Panc1 (cell line): ENCODE measurements around the gene GGA1. TPM values are rescaled to one million over a fixed set of nuclear protein-coding genes. Genes with fewer than 3 reads are reported as not detected.

Experiments used
- ATAC-seq: fragments of 200-7000 bp; cut with Tn5 transposase; 2 replicates; pipeline ENCODE4 v1.9.1; 2020; ENCODE audit warnings: mild to moderate bottlenecking, moderate library complexity
- BruUV-seq: library from RNA; stranded (reverse); fragments of 400-500 nt; replicated peaks from 2 replicates; lab custom pipeline; 2021; lab: Mats Ljungman, UMichigan
- CTCF ChIA-PET: fragments of 300-600 bp; sonication (Branson Sonifier 250); formaldehyde crosslinking; loops from one replicate; lab custom pipeline; 2022; ENCODE audit warnings: antibody characterized with exemption; lab: Charles Lee
- POLR2A ChIA-PET: fragments of 300-600 bp; sonication (Branson Sonifier 250); formaldehyde crosslinking; loops from one replicate; lab custom pipeline; 2022; ENCODE audit warnings: antibody characterized with exemption; lab: Charles Lee
- DNase-seq: peaks from one replicate; pipeline ENCODE4 v3.0.0-alpha.2; 2010; ENCODE audit warnings: low read depth, low spot score
- H3K27ac ChIP-seq: 2 replicates; pipeline ENCODE4 v1.5.1; 2011; ENCODE audit warnings: mild to moderate bottlenecking, low read length, inconsistent platforms
- H3K27me3 ChIP-seq: fragments of 200-500 bp; sonication (Bioruptor generic); 2 replicates; pipeline ENCODE4 v1.6.0; 2014; ENCODE audit warnings: low read length, inconsistent platforms; ENCODE audit not compliant: control insufficient read depth, insufficient read depth
- H3K36me3 ChIP-seq: fragments of 200-500 bp; sonication (Bioruptor generic); 2 replicates; pipeline ENCODE4 v1.5.1; 2014; ENCODE audit warnings: inconsistent platforms, mild to moderate bottlenecking, low read length, moderate library complexity; ENCODE audit not compliant: control insufficient read depth, insufficient read depth
- H3K4me1 ChIP-seq: 2 replicates; pipeline ENCODE4 v1.5.1; 2011; ENCODE audit warnings: inconsistent platforms, mild to moderate bottlenecking, low read length, moderate library complexity; ENCODE audit not compliant: control insufficient read depth, insufficient read depth
- H3K4me3 ChIP-seq, 2 experiments: 2 replicates each; pipeline ENCODE4 v1.5.1; 2011 to 2012; ENCODE audit warnings: low read depth in 2 of 2, low read length in 2 of 2, mild to moderate bottlenecking in 2 of 2, inconsistent platforms in 1 of 2, moderate library complexity in 1 of 2
- H3K9me3 ChIP-seq: fragments of 200-500 bp; sonication (Bioruptor generic); 2 replicates; pipeline ENCODE4 v1.5.1; 2014; ENCODE audit warnings: low read depth, mild to moderate bottlenecking, inconsistent platforms, low read length, moderate library complexity; ENCODE audit not compliant: control insufficient read depth, insufficient read depth
- CTCF ChIP-seq: fragments of 450-650 bp; IDR thresholded peaks from 2 replicates; pipeline ENCODE4 v1.5.1; 2017; ENCODE audit warnings: mild to moderate bottlenecking
- POLR2AphosphoS5 ChIP-seq: IDR thresholded peaks from 2 replicates; pipeline ENCODE4 v1.6.1; 2012; ENCODE audit warnings: mild to moderate bottlenecking, low read depth, low read length, moderate library complexity
- SIN3A ChIP-seq: IDR thresholded peaks from 2 replicates; pipeline ENCODE4 v1.6.1; 2012; ENCODE audit warnings: low read depth, mild to moderate bottlenecking, low read length, moderate library complexity, borderline replicate concordance; ENCODE audit not compliant: insufficient read depth
- TCF7L2 ChIP-seq: IDR thresholded peaks from 2 replicates; pipeline ENCODE4 v1.6.1; 2011; ENCODE audit warnings: mild to moderate bottlenecking, low read depth, low read length, inconsistent platforms
- in situ Hi-C: cut with HindIII; loops from 2 replicates; pipeline ENCODE4 v1.10.0; 2016; ENCODE audit warnings: low sequenced_read_pairs, low pct_unique_long_range_greater_than_20kb
- intact Hi-C: fragments of 100-400 bp; cut with micrococcal nuclease; formaldehyde crosslinking; loops from one replicate; pipeline ENCODE4 v1.10.0; 2022; ENCODE audit not compliant: unreplicated experiment
- total RNA-seq: library from RNA; stranded (reverse); gene quantifications from one replicate; pipeline ENCODE4 v1.2.1, GENCODE V29; 2021; ENCODE audit not compliant: unreplicated experiment
- TF ChIP-seq, protein P1 (sequence below), 2 experiments: IDR thresholded peaks; 2 replicates each; pipeline ENCODE4 v1.6.1; 2011 to 2012; ENCODE audit warnings: low read depth in 2 of 2, control low read depth in 1 of 2, low read length in 1 of 2, mild to moderate bottlenecking in 1 of 2, moderate library complexity in 1 of 2; ENCODE audit not compliant: insufficient read depth in 1 of 2

The GGA1 gene
- total RNA-seq, 1 experiment from 2014 or later = 45.4 TPM

DNA sequence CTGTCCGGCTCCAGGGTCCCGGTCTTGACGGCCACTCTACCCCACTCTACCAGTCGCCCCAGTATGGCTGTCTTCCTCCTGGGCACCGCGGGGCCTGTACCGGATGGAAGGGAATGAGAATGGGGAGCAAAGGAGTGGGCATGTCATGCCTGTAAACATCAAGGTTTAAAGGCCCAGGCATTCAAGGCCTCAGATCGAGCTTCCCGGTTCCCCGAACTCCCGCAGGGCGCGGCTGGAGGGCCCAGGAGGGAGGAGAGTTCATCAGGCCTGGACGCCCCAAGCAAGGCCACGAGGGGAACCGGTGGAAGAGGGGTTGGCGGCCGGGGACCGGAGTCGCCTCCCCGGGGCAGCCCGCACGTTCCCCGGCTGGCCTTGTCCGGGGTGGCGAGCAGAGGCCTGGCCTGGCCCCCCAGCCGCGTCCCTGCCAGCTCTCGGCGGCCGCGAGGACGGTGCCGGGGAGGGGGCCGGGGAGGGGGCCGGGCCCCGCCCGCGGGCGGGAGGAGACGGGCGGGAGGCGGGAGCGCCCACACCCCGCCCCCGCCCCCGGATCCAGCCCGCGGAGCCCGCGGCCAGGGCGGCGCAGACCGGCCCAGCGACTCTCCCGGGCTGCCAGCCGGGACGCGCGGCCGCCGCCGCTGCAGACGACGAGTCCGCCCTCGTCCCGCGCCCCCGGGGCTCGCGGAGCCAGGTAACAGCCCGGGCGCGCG lies 48.6 kb upstream of the GGA1 start, which contains the start of gene CDC42EP1:
CDC42EP1 (plus strand) TSS at position 580 of the 707 bp plus-strand sequence. CDS start 5,870 bp downstream, outside the sequence.
- Histone ChIP-seq H3K4me3 (peak within 1 kb of the TSS; percentile 68 to 77), H3K36me3 (no peaks in the 10 kb centered on the region; the same call in 1 of the 2 replicates), H3K27ac (peak within 1 kb of the TSS; percentile 84), H3K4me1 (peaks cover 33% of the 10 kb centered on the region), H3K9me3 (no peaks in the 10 kb centered on the region), H3K27me3 (no peaks in the 10 kb centered on the region)
- intact Hi-C loops (no loop called here), in situ Hi-C loops (no loop called here)
- DNase-seq (no peak), ATAC-seq (peak; percentile 74)
- TF ChIP-seq TCF7L2 = no peak
- TF ChIP-seq, protein P1, sequence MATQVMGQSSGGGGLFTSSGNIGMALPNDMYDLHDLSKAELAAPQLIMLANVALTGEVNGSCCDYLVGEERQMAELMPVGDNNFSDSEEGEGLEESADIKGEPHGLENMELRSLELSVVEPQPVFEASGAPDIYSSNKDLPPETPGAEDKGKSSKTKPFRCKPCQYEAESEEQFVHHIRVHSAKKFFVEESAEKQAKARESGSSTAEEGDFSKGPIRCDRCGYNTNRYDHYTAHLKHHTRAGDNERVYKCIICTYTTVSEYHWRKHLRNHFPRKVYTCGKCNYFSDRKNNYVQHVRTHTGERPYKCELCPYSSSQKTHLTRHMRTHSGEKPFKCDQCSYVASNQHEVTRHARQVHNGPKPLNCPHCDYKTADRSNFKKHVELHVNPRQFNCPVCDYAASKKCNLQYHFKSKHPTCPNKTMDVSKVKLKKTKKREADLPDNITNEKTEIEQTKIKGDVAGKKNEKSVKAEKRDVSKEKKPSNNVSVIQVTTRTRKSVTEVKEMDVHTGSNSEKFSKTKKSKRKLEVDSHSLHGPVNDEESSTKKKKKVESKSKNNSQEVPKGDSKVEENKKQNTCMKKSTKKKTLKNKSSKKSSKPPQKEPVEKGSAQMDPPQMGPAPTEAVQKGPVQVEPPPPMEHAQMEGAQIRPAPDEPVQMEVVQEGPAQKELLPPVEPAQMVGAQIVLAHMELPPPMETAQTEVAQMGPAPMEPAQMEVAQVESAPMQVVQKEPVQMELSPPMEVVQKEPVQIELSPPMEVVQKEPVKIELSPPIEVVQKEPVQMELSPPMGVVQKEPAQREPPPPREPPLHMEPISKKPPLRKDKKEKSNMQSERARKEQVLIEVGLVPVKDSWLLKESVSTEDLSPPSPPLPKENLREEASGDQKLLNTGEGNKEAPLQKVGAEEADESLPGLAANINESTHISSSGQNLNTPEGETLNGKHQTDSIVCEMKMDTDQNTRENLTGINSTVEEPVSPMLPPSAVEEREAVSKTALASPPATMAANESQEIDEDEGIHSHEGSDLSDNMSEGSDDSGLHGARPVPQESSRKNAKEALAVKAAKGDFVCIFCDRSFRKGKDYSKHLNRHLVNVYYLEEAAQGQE (IDR thresholded peaks at IDR 0.05; ENCODE audit: insufficient read depth in 1 of 2, low read depth in 2 of 2, low read length in 1 of 2) = no peak
- TF ChIP-seq CTCF = no peak
- no peak for TF ChIP-seq POLR2AphosphoS5
- TF ChIP-seq SIN3A = no peak; the same call in 1 of the 2 replicates
- ChIA-PET CTCF (interaction anchor here (0.6 kb wide), 1 partner anchor 10 kb away, joined by 9 read pairs; no protein-coding TSS in a partner anchor), POLR2A (no interaction called here)
- no TSS peak for BruUV-seq

DNA sequence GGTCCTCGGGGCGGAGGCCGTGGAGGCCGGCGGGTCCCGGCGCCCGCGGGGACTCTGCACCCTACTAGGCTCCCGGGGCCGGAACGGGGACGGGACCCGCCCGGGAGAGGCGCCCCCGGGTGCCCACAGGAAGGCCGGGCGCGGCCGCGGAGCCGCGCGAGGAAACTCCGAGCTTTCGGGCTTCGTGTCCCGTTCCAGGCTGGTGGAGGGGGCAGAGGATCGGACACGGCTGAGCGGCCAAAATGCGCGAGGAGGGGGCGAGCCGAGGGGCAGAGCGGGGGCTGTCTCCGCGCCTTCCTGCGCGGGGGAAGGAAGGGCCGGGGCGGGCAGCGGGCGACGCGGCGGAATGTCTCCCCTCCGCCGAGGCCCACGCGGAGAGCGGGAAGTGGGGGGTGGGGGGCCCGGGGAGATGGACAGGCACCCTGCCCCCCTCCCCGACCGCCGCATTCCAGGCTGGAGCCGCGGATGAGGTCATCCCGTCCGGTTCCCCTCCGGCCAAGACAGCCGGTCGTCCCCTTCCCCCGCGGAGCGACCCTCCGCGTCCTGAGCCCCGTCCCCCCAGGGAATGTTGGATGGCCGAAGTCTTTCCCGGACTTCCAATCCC lies 47.9 kb upstream of the GGA1 start:
- H3K4me3 ChIP-seq = peak overlapping the region; percentile 68 to 77
- H3K36me3 ChIP-seq = no peaks in the 10 kb centered on the region; the same call in 1 of the 2 replicates
- no peak for DNase-seq
- no TSS peak for BruUV-seq
- intact Hi-C loops = no loop called here
- in situ Hi-C loops = no loop called here
- TF ChIP-seq SIN3A (0 out of 2 replicates have a peak, but pooled peaks have one; percentile 48), TCF7L2 (no peak)
- no peaks in the 10 kb centered on the region for H3K27me3 ChIP-seq
- ChIA-PET POLR2A (no interaction called here), CTCF (no interaction called here)
- no peaks in the 10 kb centered on the region for H3K9me3 ChIP-seq
- H3K27ac ChIP-seq = peak overlapping the region; percentile 84
- ATAC-seq = peak; percentile 5
- peaks cover 33% of the 10 kb centered on the region for H3K4me1 ChIP-seq
